Keratinocyte (primary cell): ENCODE data around the gene FZD4. TPM values are rescaled to one million over a fixed set of nuclear protein-coding genes. Genes with fewer than 3 reads are reported as not detected.

ENCODE experiments used
- DNase-seq: peaks from one replicate; pipeline ENCODE4 v3.0.0-alpha.2; 2011; ENCODE audit warnings: low read depth, missing footprints, low spot score
- FAIRE-seq: peaks from 2 replicates; lab custom pipeline; 2011; peaks lifted over from hg19 to GRCh38; lab: Jason Lieb, UNC
- H2AFZ ChIP-seq: 2 replicates; pipeline ENCODE4 v1.6.0; 2012; ENCODE audit warnings: low read length, control low read depth, inconsistent platforms; ENCODE audit not compliant: control insufficient read depth
- H3K27ac ChIP-seq: 2 replicates; pipeline ENCODE4 v1.5.1; 2011; ENCODE audit warnings: low read length; ENCODE audit not compliant: control insufficient read depth, insufficient read depth
- H3K27me3 ChIP-seq: 3 replicates; pipeline ENCODE4 v1.6.0; 2011; ENCODE audit warnings: low read length; ENCODE audit not compliant: control insufficient read depth, insufficient read depth; ENCODE audit errors: extremely low read depth
- H3K36me3 ChIP-seq, 2 experiments: 2 replicates in 1 of 2; 3 replicates in 1 of 2; pipeline ENCODE4 v1.5.1; 2011; ENCODE audit warnings: low read length in 2 of 2, mild to moderate bottlenecking in 1 of 2; ENCODE audit not compliant: control insufficient read depth in 2 of 2, insufficient read depth in 2 of 2; ENCODE audit errors: extremely low read depth in 1 of 2
- H3K4me1 ChIP-seq: 3 replicates; pipeline ENCODE4 v1.5.1; 2011; ENCODE audit warnings: low read length; ENCODE audit not compliant: control insufficient read depth, insufficient read depth; ENCODE audit errors: extremely low read depth
- H3K4me2 ChIP-seq: 3 replicates; pipeline ENCODE4 v1.6.0; 2011; ENCODE audit warnings: low read depth, low read length; ENCODE audit not compliant: control insufficient read depth, insufficient read depth; ENCODE audit errors: extremely low read depth
- H3K4me3 ChIP-seq, 3 experiments: fragments of 200-600 bp in 1 of 3; sonication (generic) in 1 of 3; 2 replicates in 2 of 3; 3 replicates in 1 of 3; pipeline ENCODE4 v1.5.1; 2011 to 2016; ENCODE audit warnings: low read length in 3 of 3, mild to moderate bottlenecking in 3 of 3, control low read depth in 2 of 3, inconsistent platforms in 1 of 3, low read depth in 1 of 3, mixed read lengths in 1 of 3, mixed run types in 1 of 3, moderate library complexity in 1 of 3; ENCODE audit not compliant: control insufficient read depth in 2 of 3, insufficient read depth in 2 of 3; ENCODE audit errors: extremely low read depth in 1 of 3
- H3K79me2 ChIP-seq: 2 replicates; pipeline ENCODE4 v1.6.0; 2012; ENCODE audit warnings: low read length; ENCODE audit not compliant: control insufficient read depth, insufficient read depth
- H3K9ac ChIP-seq: 3 replicates; pipeline ENCODE4 v1.6.0; 2011; ENCODE audit warnings: low read length; ENCODE audit not compliant: control insufficient read depth, insufficient read depth; ENCODE audit errors: extremely low read depth
- H3K9me1 ChIP-seq: 3 replicates; pipeline ENCODE4 v1.6.0; 2011; ENCODE audit warnings: low read length; ENCODE audit not compliant: control insufficient read depth, insufficient read depth; ENCODE audit errors: extremely low read depth
- H3K9me3 ChIP-seq: 2 replicates; pipeline ENCODE4 v1.5.1; 2012; ENCODE audit warnings: low read depth, low read length; ENCODE audit not compliant: control insufficient read depth
- H4K20me1 ChIP-seq: 3 replicates; pipeline ENCODE4 v1.6.0; 2011; ENCODE audit warnings: low read length; ENCODE audit not compliant: control insufficient read depth, insufficient read depth; ENCODE audit errors: extremely low read depth
- EZH2 ChIP-seq: IDR thresholded peaks from one replicate; pipeline ENCODE4 v1.6.1; 2012; ENCODE audit warnings: inconsistent platforms, mild to moderate bottlenecking, low read length, moderate library complexity
- dilution Hi-C: fragments of 300-500 bp; cut with MboI; formaldehyde crosslinking; loops from one replicate; pipeline ENCODE4 v1.7.0; 2020; ENCODE audit warnings: low sequenced_read_pairs; ENCODE audit not compliant: extremely low pct_ligation_motif_present
- polyA plus RNA-seq, 5 experiments: library from polyadenylated mRNA; depleted of rRNA in 3 of 5; stranded (reverse) in 3 of 5; stranded (forward) in 1 of 5; unstranded in 1 of 5; fragments of >200 nt; gene quantifications; 1 replicate in 1 of 5; 2 replicates in 3 of 5; 3 replicates in 1 of 5; pipeline versions ENCODE4 v1.2.1 to v1.2.3, GENCODE V29; 2011 to 2012; ENCODE audit warnings: missing spikeins in 2 of 5, low read depth in 1 of 5, low replicate concordance in 1 of 5
- TF ChIP-seq, protein P1 (sequence below), 3 experiments: IDR thresholded peaks in 1 of 3; conservative IDR thresholded peaks in 1 of 3; optimal IDR thresholded peaks in 1 of 3; 2 replicates in 2 of 3; 3 replicates in 1 of 3; pipeline versions ENCODE3 to v1.5.1; 2011; ENCODE audit warnings: low read length in 3 of 3, mild to moderate bottlenecking in 3 of 3, moderate library complexity in 2 of 3, control low read depth in 1 of 3, inconsistent platforms in 1 of 3; ENCODE audit not compliant: insufficient read depth in 2 of 3; ENCODE audit errors: extremely low read depth in 1 of 3

The FZD4 gene
- polyA plus RNA-seq, 1 donor (not counting 4 experiments of a cell fraction or from before 2014, with no cell fraction given), result 0.56 TPM

DNA sequence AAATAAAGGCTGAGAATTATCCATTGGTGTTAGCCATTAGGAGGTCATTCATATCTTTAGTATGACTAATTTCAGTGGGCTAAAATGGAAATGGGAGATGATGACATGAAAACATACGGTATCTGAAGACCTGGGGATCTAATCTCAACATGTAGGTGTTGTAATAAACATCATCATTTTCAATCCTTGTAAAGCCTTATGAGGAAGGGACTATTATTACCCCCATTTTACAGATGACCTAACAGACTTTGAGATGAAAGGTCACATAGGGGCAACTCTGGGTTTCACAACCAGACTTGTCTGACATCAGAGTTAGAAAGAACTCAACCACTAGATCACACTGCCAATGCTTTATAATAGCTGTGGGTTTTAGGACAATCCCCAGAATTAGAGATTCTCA lies 47.7 kb upstream of the FZD4 start:
- no peaks in the 10 kb centered on the region for H3K4me1 ChIP-seq
- no peaks in the 10 kb centered on the region for H3K9me3 ChIP-seq
- FAIRE-seq, result no peak
- H3K79me2 ChIP-seq, result no peaks in the 10 kb centered on the region
- dilution Hi-C loops, result no loop called here
- DNase-seq, result no peak
- no peaks in the 10 kb centered on the region for H4K20me1 ChIP-seq
- H3K4me3 ChIP-seq, result no peak overlapping the region
- H3K4me2 ChIP-seq, result no peak overlapping the region
- H3K27ac ChIP-seq, result no peak overlapping the region
- H3K9me1 ChIP-seq, result no peaks in the 10 kb centered on the region
- no peak for TF ChIP-seq EZH2
- TF ChIP-seq, protein P1, sequence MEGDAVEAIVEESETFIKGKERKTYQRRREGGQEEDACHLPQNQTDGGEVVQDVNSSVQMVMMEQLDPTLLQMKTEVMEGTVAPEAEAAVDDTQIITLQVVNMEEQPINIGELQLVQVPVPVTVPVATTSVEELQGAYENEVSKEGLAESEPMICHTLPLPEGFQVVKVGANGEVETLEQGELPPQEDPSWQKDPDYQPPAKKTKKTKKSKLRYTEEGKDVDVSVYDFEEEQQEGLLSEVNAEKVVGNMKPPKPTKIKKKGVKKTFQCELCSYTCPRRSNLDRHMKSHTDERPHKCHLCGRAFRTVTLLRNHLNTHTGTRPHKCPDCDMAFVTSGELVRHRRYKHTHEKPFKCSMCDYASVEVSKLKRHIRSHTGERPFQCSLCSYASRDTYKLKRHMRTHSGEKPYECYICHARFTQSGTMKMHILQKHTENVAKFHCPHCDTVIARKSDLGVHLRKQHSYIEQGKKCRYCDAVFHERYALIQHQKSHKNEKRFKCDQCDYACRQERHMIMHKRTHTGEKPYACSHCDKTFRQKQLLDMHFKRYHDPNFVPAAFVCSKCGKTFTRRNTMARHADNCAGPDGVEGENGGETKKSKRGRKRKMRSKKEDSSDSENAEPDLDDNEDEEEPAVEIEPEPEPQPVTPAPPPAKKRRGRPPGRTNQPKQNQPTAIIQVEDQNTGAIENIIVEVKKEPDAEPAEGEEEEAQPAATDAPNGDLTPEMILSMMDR (optimal IDR thresholded peaks at IDR 0.05 in 1 of 3, IDR thresholded peaks at IDR 0.05 in 1 of 3, conservative IDR thresholded peaks at IDR 0.05 in 1 of 3; ENCODE audit: extremely low read depth in 1 of 3, insufficient read depth in 2 of 3, low read length in 3 of 3), result no peak
- H3K27me3 ChIP-seq, result no peaks in the 10 kb centered on the region
- no peaks in the 10 kb centered on the region for H3K36me3 ChIP-seq
- H3K9ac ChIP-seq, result no peak overlapping the region
- no peak overlapping the region for H2AFZ ChIP-seq

DNA sequence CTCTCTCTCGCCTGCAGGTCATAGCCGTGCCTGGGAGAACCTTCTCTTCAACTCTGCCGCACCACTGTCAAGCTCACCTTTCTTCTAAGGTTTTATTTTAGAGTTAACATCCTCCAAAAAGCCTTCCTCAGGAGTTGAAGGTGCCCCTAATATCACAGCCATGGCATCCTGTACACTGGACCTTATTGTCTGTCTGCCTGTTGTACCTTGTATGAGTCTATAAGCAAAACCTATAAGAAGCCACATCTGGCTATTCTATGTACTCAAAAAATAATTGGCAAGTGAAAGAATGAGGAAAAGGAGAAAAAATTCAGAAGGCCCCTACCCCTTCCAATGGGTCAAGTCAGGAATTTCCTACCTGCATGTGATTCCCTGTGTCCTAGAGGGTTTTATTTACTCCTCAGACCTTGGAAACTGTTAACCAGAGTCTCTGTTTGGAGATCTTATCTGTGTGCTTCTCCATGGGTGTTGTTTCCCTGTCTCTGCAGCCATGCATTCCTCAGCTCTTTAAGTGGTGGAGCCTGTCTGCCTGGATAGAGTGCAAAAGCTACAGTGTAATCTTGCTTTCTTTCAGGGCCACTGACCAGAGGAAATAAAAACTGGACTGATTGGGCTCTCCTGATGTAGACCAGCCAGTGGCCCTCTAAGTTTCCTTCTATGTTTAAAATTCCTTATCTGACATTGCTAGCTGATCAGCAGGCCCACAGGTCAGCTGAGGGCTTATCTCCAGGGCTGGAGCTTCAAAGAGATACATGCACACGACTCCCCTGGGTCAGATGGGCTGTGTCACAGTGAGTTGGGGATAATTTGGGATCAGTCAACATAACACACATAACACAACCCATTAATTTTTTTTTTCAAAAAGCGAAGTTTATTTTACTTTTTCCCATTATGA lies 44.9 kb upstream of the FZD4 start:
- Histone ChIP-seq H3K4me2 (no peak overlapping the region), H3K27ac (no peak overlapping the region), H3K9ac (no peak overlapping the region), H2AFZ (peak overlapping the region; percentile 19), H3K4me1 (no peaks in the 10 kb centered on the region), H4K20me1 (no peaks in the 10 kb centered on the region), H3K4me3 (no peak overlapping the region), H3K36me3 (no peaks in the 10 kb centered on the region), H3K79me2 (no peaks in the 10 kb centered on the region), H3K9me1 (no peaks in the 10 kb centered on the region), H3K27me3 (no peaks in the 10 kb centered on the region), H3K9me3 (no peaks in the 10 kb centered on the region)
- DNase-seq, result no peak
- no peak for FAIRE-seq
- dilution Hi-C loops, result no loop called here
- no peak for TF ChIP-seq EZH2
- TF ChIP-seq, protein P1 (optimal IDR thresholded peaks at IDR 0.05 in 1 of 3, IDR thresholded peaks at IDR 0.05 in 1 of 3, conservative IDR thresholded peaks at IDR 0.05 in 1 of 3; ENCODE audit: extremely low read depth in 1 of 3, insufficient read depth in 2 of 3, low read length in 3 of 3), result no peak
